Measurements from ENCODE around the gene PPP1R14B. TPM values are rescaled to one million over a fixed set of nuclear protein-coding genes. Genes with fewer than 3 reads are reported as not detected.

Gene PPP1R14B
- total RNA-seq, 1 donor from 2014 or later: 156 TPM

GRCh38 chr11:64231546-64231945 is 15.2 kb downstream of the PPP1R14B start:
- DNase-seq (ENCODE audit: low read depth in 2 of 2): no peak

- no peak for DNase-seq (ENCODE audit: low read depth in 2 of 2)
Measured at GRCh38 chr11:64230985-64231365, 15.8 kb downstream of the PPP1R14B start.

GRCh38 chr11:64230171-64230984 is 16.4 kb downstream of the PPP1R14B start, which contains the start of gene DNAJC4:
TSS of gene DNAJC4 (plus strand) at chr11:64230548. CDS start at chr11:64230855, 307 bp downstream.
- DNase-seq (ENCODE audit: low read depth in 2 of 2): peak; percentile 85 to 96

- DNase-seq (ENCODE audit: low read depth in 2 of 2): no peak
Measured at GRCh38 chr11:64229744-64230170, 17.0 kb downstream of the PPP1R14B start.

- DNase-seq (ENCODE audit: low read depth in 2 of 2): no peak
Measured at GRCh38 chr11:64229090-64229743, 17.5 kb downstream of the PPP1R14B start.

GRCh38 chr11:64227405-64227956 is 19.3 kb downstream of the PPP1R14B start:
- no peak for DNase-seq (ENCODE audit: low read depth in 2 of 2)

- DNase-seq (ENCODE audit: low read depth in 2 of 2): no peak
Measured at GRCh38 chr11:64226507-64227051, 20.2 kb downstream of the PPP1R14B start.

GRCh38 chr11:64225608-64226506 is 20.9 kb downstream of the PPP1R14B start, which contains the start of the genes NUDT22 and TRPT1:
TSS of gene NUDT22 (plus strand) at chr11:64226274. CDS start at chr11:64226653, 379 bp downstream.
TSS of gene TRPT1 (minus strand) at chr11:64226186. CDS start at chr11:64225860, 326 bp downstream.
- DNase-seq (ENCODE audit: low read depth in 2 of 2): peak in 1 of 2 donors; percentile 83

- DNase-seq (ENCODE audit: low read depth in 2 of 2): no peak
Measured at GRCh38 chr11:64224891-64225607, 21.7 kb downstream of the PPP1R14B start.

- DNase-seq (ENCODE audit: low read depth in 2 of 2): no peak
Measured at GRCh38 chr11:64224151-64224890, 22.4 kb downstream of the PPP1R14B start.

GRCh38 chr11:64223001-64223651 is 23.6 kb downstream of the PPP1R14B start:
- no peak for DNase-seq (ENCODE audit: low read depth in 2 of 2)

GRCh38 chr11:64222651-64223000 is 24.1 kb downstream of the PPP1R14B start:
- DNase-seq (ENCODE audit: low read depth in 2 of 2): no peak

- no peak for DNase-seq (ENCODE audit: low read depth in 2 of 2)
Measured at GRCh38 chr11:64220798-64221197, 25.9 kb downstream of the PPP1R14B start.

GRCh38 chr11:64220271-64220670 is 26.5 kb downstream of the PPP1R14B start:
- DNase-seq (ENCODE audit: low read depth in 2 of 2): no peak

GRCh38 chr11:64219755-64220154 is 27.0 kb downstream of the PPP1R14B start:
- no peak for DNase-seq (ENCODE audit: low read depth in 2 of 2)

- DNase-seq (ENCODE audit: low read depth in 2 of 2): no peak
Measured at GRCh38 chr11:64219354-64219684, 27.4 kb downstream of the PPP1R14B start.

- DNase-seq (ENCODE audit: low read depth in 2 of 2): no peak
Measured at GRCh38 chr11:64218628-64219353, 28.0 kb downstream of the PPP1R14B start.

- no peak for DNase-seq (ENCODE audit: low read depth in 2 of 2)
Measured at GRCh38 chr11:64216879-64217278, 29.9 kb downstream of the PPP1R14B start.
